Chondrocyte (in vitro differentiated cells): Measurements from ENCODE around the gene FNDC3A. TPM values are rescaled to one million over a fixed set of nuclear protein-coding genes. Genes with fewer than 3 reads are reported as not detected.

Source experiments
- DNase-seq: peaks from one replicate; pipeline ENCODE4 v3.0.0; 2021; ENCODE audit warnings: mixed read lengths, low spot score
- H3K27ac Mint-ChIP-seq: one replicate; pipeline ENCODE4 v1.8.0; 2021; ENCODE audit warnings: mild to moderate bottlenecking, moderate library complexity, mixed read lengths; ENCODE audit not compliant: unreplicated experiment
- H3K27me3 Mint-ChIP-seq: 2 replicates; pipeline ENCODE4 v1.8.0; 2021; ENCODE audit warnings: low read depth, mixed read lengths
- H3K36me3 Mint-ChIP-seq: 2 replicates; pipeline ENCODE4 v1.8.0; 2021; ENCODE audit warnings: low read depth, mixed read lengths
- H3K4me1 Mint-ChIP-seq: 2 replicates; pipeline ENCODE4 v1.8.0; 2021; ENCODE audit warnings: low read depth, mild to moderate bottlenecking, mixed read lengths
- H3K4me3 Mint-ChIP-seq: one replicate; pipeline ENCODE4 v1.8.0; 2021; ENCODE audit warnings: mild to moderate bottlenecking, moderate library complexity, mixed read lengths; ENCODE audit not compliant: unreplicated experiment
- H3K9me3 Mint-ChIP-seq: 2 replicates; pipeline ENCODE4 v1.8.0; 2021; ENCODE audit warnings: low read depth, mixed read lengths
- CTCF ChIP-seq: fragments of 200-600 bp; sonication (generic); IDR thresholded peaks from 2 replicates; pipeline ENCODE4 v1.5.0; 2021; ENCODE audit warnings: antibody characterized with exemption, mild to moderate bottlenecking, moderate library complexity
- total RNA-seq: library from RNA; stranded (reverse); gene quantifications from 3 replicates; pipeline ENCODE4 v1.2.1, GENCODE V29; 2021

The FNDC3A gene
- total RNA-seq, 1 donor from 2014 or later, result 34.3 TPM

- Mint-ChIP-seq H3K4me3 (peak within 1 kb of the TSS; percentile 88), H3K27me3 (no peaks in the 10 kb centered on the region), H3K36me3 (peaks cover 2% of the 10 kb centered on the region), H3K4me1 (peaks cover 16% of the 10 kb centered on the region), H3K27ac (peak within 1 kb of the TSS; percentile 99), H3K9me3 (no peaks in the 10 kb centered on the region)
- no peak for TF ChIP-seq CTCF
- peak; percentile 97 for DNase-seq
Measured at GRCh38 chr13:49247643-49248621, 272.2 kb downstream of the FNDC3A start, which contains the start of gene CDADC1. Gene CDADC1 (plus strand): TSS chr13:49247925. CDS start chr13:49248038, 113 bp downstream.

GRCh38 chr13:49248622-49249002, 272.9 kb downstream of the FNDC3A start:
- no peak for DNase-seq
- peak overlapping the region; percentile 88 for H3K4me3 Mint-ChIP-seq
- peaks cover 16% of the 10 kb centered on the region for H3K4me1 Mint-ChIP-seq
- H3K27ac Mint-ChIP-seq, result peak overlapping the region; percentile 99
- H3K27me3 Mint-ChIP-seq, result no peaks in the 10 kb centered on the region
- H3K36me3 Mint-ChIP-seq, result peaks cover 2% of the 10 kb centered on the region
- peak; percentile 68 for TF ChIP-seq CTCF
- H3K9me3 Mint-ChIP-seq, result no peaks in the 10 kb centered on the region

- TF ChIP-seq CTCF, result no peak
- H3K9me3 Mint-ChIP-seq, result no peaks in the 10 kb centered on the region
- no peaks in the 10 kb centered on the region for H3K27me3 Mint-ChIP-seq
- peaks cover 20% of the 10 kb centered on the region for H3K4me1 Mint-ChIP-seq
- no peak overlapping the region for H3K4me3 Mint-ChIP-seq
- no peak overlapping the region for H3K27ac Mint-ChIP-seq
- no peak for DNase-seq
- peaks cover 7% of the 10 kb centered on the region for H3K36me3 Mint-ChIP-seq
Measured at GRCh38 chr13:49251326-49251725, 275.6 kb downstream of the FNDC3A start.

- H3K4me1 Mint-ChIP-seq, result peaks cover 31% of the 10 kb centered on the region
- H3K4me3 Mint-ChIP-seq, result no peak overlapping the region
- H3K36me3 Mint-ChIP-seq, result peaks cover 7% of the 10 kb centered on the region
- no peaks in the 10 kb centered on the region for H3K27me3 Mint-ChIP-seq
- DNase-seq, result no peak
- no peak for TF ChIP-seq CTCF
- H3K9me3 Mint-ChIP-seq, result no peaks in the 10 kb centered on the region
- no peak overlapping the region for H3K27ac Mint-ChIP-seq
Measured at GRCh38 chr13:49253310-49253709, 277.6 kb downstream of the FNDC3A start.

GRCh38 chr13:49254007-49254406, 278.3 kb downstream of the FNDC3A start:
- Mint-ChIP-seq H3K4me1 (peaks cover 26% of the 10 kb centered on the region), H3K36me3 (peaks cover 7% of the 10 kb centered on the region), H3K27me3 (no peaks in the 10 kb centered on the region), H3K27ac (no peak overlapping the region), H3K9me3 (no peaks in the 10 kb centered on the region), H3K4me3 (no peak overlapping the region)
- TF ChIP-seq CTCF, result no peak
- DNase-seq, result no peak
